GM21723 (cell line): ENCODE results near the gene ITIH4.

Source experiments
- ATAC-seq: cut with Tn5 transposase; IDR thresholded peaks from one replicate; pipeline ENCODE4 v1.9.1; 2021; ENCODE audit warnings: mild to moderate bottlenecking, moderate library complexity; ENCODE audit not compliant: unreplicated experiment

ITIH4 gene

GRCh38 chr3:52849656-52850055 is 19.2 kb upstream of the ITIH4 start:
- no peak for ATAC-seq

- ATAC-seq: no peak
These were observed 18.1 kb upstream of the ITIH4 start for GRCh38 chr3:52848617-52849016.

- no peak for ATAC-seq
These were observed 17.3 kb upstream of the ITIH4 start for GRCh38 chr3:52847726-52848125.

GRCh38 chr3:52847241-52847640 is 16.8 kb upstream of the ITIH4 start:
- ATAC-seq: no peak

GRCh38 chr3:52846432-52846965 is 16.0 kb upstream of the ITIH4 start:
- ATAC-seq: no peak

- ATAC-seq: no peak
These were observed 15.4 kb upstream of the ITIH4 start for GRCh38 chr3:52845691-52846431.

- no peak for ATAC-seq
These were observed 14.7 kb upstream of the ITIH4 start for GRCh38 chr3:52845157-52845556.

- no peak for ATAC-seq
These were observed 14.0 kb upstream of the ITIH4 start for GRCh38 chr3:52844290-52844975.

GRCh38 chr3:52843881-52844280 is 13.4 kb upstream of the ITIH4 start:
- no peak for ATAC-seq

GRCh38 chr3:52843108-52843865 is 12.8 kb upstream of the ITIH4 start:
- ATAC-seq: no peak

GRCh38 chr3:52842424-52842823 is 12.0 kb upstream of the ITIH4 start:
- ATAC-seq: no peak

GRCh38 chr3:52841981-52842340 is 11.5 kb upstream of the ITIH4 start:
- ATAC-seq: no peak

GRCh38 chr3:52841211-52841980 is 10.9 kb upstream of the ITIH4 start:
- ATAC-seq: no peak

GRCh38 chr3:52839892-52840545 is 9.5 kb upstream of the ITIH4 start:
- ATAC-seq: no peak

- no peak for ATAC-seq
These were observed 8.8 kb upstream of the ITIH4 start for GRCh38 chr3:52839268-52839575.

GRCh38 chr3:52838561-52839267 is 8.2 kb upstream of the ITIH4 start:
- ATAC-seq: no peak

GRCh38 chr3:52836986-52837385 is 6.5 kb upstream of the ITIH4 start:
- no peak for ATAC-seq

GRCh38 chr3:52836471-52836845 is 6.0 kb upstream of the ITIH4 start:
- ATAC-seq: no peak

GRCh38 chr3:52835766-52836470 is 5.4 kb upstream of the ITIH4 start:
- ATAC-seq: no peak
